22Rv1 (cell line): Measurements from ENCODE around the gene EFNA4.

Experiments used
- H3K27ac ChIP-seq: fragments of 450-650 bp; 2 replicates; pipeline ENCODE4 v1.5.1; 2017
- CTCF ChIP-seq: fragments of 450-650 bp; IDR thresholded peaks from 2 replicates; pipeline ENCODE4 v1.5.1; 2017; ENCODE audit warnings: mild to moderate bottlenecking
- ZFX ChIP-seq: fragments of 450-650 bp; IDR thresholded peaks from 2 replicates; pipeline ENCODE4 v1.6.1; 2017; ENCODE audit warnings: antibody characterized with exemption, borderline replicate concordance

Gene EFNA4

GRCh38 chr1:155077346-155077745 is 13.8 kb downstream of the EFNA4 start:
- H3K27ac ChIP-seq, result peak overlapping the region; percentile 98

GRCh38 chr1:155077758-155078445 is 14.4 kb downstream of the EFNA4 start:
- TF ChIP-seq CTCF, result no peak
- no peak for TF ChIP-seq ZFX
- H3K27ac ChIP-seq, result peak overlapping the region; percentile 98

More at GRCh38 chr1:155077346-155077745, 13.8 kb downstream of the EFNA4 start:
- no peak for TF ChIP-seq CTCF
- TF ChIP-seq ZFX, result no peak

GRCh38 chr1:155078469-155079209 is 15.1 kb downstream of the EFNA4 start, which contains the start of gene EFNA3:
Gene EFNA3 (plus strand): TSS chr1:155078837. CDS start chr1:155078942, 105 bp downstream.
- TF ChIP-seq CTCF (no peak), ZFX (no peak)
- peak within 1 kb of the TSS; percentile 98 for H3K27ac ChIP-seq

GRCh38 chr1:155079210-155079486 is 15.6 kb downstream of the EFNA4 start:
- peak overlapping the region; percentile 98 for H3K27ac ChIP-seq
- TF ChIP-seq ZFX, result no peak
- no peak for TF ChIP-seq CTCF

- H3K27ac ChIP-seq, result peak overlapping the region; percentile 98
- TF ChIP-seq ZFX, result no peak
- TF ChIP-seq CTCF, result no peak
Observed at GRCh38 chr1:155079487-155080311, 16.2 kb downstream of the EFNA4 start.

- H3K27ac ChIP-seq, result peak overlapping the region; percentile 98
Observed at GRCh38 chr1:155080312-155081228, 17.0 kb downstream of the EFNA4 start.

More at GRCh38 chr1:155080312-155081228, 17.0 kb downstream of the EFNA4 start:
- no peak for TF ChIP-seq CTCF
- no peak for TF ChIP-seq ZFX
